ENCODE measurements around the gene APRT. TPM values are rescaled to one million over a fixed set of nuclear protein-coding genes. Genes with fewer than 3 reads are reported as not detected.

Gene APRT
- total and polyA plus RNA-seq, 9 of the 15 experiments (the other 6 are each of a cell fraction or from before 2014, with no cell fraction given) = 41.7 to 409 (median 146) TPM

DNA sequence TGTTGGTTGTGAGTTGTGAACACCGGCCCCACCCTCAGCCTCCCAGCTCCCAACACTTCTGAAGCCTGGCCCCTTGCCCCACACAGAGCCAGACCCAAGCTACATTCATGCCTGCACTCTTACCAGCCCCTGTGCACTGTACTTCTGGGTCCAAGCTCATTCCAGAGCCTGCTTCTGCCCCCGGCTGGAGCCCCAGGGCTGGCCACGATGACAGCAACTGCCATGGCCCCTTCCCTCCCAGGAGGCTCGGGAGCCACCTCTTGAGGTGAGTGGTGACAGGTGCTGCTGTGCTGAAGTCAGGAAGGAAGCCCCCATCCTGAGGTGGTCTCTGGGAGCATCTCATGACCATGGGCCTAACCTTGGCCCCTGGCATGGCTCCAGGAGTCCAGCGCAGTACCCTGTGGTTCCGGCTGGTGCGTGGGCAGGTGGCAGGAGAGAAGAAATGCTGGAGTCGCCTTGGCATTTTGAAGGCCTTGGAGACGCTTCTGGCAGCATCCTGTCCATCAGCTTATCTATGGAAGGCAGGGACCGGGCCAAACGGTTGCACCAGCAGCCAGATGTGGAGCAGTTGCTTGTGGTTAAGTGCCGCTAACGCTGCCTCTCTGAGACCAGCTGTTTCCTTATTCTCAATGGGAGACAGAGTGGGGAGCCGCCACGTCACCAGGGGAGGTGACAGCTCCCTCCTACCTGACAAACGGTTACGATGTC is 12.0 kb downstream of the APRT start (continued):
- TF ChIP-seq SETDB1 (IDR thresholded peaks at IDR 0.05; ENCODE audit: low read length) = no peak
- TF ChIP-seq, protein P1, sequence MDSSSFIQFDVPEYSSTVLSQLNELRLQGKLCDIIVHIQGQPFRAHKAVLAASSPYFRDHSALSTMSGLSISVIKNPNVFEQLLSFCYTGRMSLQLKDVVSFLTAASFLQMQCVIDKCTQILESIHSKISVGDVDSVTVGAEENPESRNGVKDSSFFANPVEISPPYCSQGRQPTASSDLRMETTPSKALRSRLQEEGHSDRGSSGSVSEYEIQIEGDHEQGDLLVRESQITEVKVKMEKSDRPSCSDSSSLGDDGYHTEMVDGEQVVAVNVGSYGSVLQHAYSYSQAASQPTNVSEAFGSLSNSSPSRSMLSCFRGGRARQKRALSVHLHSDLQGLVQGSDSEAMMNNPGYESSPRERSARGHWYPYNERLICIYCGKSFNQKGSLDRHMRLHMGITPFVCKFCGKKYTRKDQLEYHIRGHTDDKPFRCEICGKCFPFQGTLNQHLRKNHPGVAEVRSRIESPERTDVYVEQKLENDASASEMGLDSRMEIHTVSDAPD (CRISPR knock-in tag; IDR thresholded peaks at IDR 0.05) = no peak
- TF ChIP-seq MEF2A (IDR thresholded peaks at IDR 0.05; ENCODE audit: control insufficient read depth, low read depth, low read length) = peak; percentile 50; the same call in 1 of the 2 replicates
- TF ChIP-seq CREBBP (IDR thresholded peaks at IDR 0.05; ENCODE audit: low read depth, low read length) = no peak
- no peak for TF ChIP-seq ZNF274 (IDR thresholded peaks at IDR 0.05; ENCODE audit: borderline replicate concordance, low read depth, low read length)
- TF ChIP-seq, protein P2, sequence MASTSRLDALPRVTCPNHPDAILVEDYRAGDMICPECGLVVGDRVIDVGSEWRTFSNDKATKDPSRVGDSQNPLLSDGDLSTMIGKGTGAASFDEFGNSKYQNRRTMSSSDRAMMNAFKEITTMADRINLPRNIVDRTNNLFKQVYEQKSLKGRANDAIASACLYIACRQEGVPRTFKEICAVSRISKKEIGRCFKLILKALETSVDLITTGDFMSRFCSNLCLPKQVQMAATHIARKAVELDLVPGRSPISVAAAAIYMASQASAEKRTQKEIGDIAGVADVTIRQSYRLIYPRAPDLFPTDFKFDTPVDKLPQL (IDR thresholded peaks at IDR 0.05; ENCODE audit: extremely low read depth, insufficient read length) = no peak
- TF ChIP-seq WHSC1 (IDR thresholded peaks at IDR 0.05; ENCODE audit: low read length) = no peak
- TF ChIP-seq TCF7L2 (IDR thresholded peaks at IDR 0.05; ENCODE audit: low read depth, low read length) = no peak
- TF ChIP-seq ZBTB1 (CRISPR knock-in tag; IDR thresholded peaks at IDR 0.05; ENCODE audit: borderline replicate concordance, low read depth) = no peak
- TF ChIP-seq, protein P3, sequence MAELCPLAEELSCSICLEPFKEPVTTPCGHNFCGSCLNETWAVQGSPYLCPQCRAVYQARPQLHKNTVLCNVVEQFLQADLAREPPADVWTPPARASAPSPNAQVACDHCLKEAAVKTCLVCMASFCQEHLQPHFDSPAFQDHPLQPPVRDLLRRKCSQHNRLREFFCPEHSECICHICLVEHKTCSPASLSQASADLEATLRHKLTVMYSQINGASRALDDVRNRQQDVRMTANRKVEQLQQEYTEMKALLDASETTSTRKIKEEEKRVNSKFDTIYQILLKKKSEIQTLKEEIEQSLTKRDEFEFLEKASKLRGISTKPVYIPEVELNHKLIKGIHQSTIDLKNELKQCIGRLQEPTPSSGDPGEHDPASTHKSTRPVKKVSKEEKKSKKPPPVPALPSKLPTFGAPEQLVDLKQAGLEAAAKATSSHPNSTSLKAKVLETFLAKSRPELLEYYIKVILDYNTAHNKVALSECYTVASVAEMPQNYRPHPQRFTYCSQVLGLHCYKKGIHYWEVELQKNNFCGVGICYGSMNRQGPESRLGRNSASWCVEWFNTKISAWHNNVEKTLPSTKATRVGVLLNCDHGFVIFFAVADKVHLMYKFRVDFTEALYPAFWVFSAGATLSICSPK (IDR thresholded peaks at IDR 0.05; ENCODE audit: borderline replicate concordance) = no peak
- TF ChIP-seq, protein P4, sequence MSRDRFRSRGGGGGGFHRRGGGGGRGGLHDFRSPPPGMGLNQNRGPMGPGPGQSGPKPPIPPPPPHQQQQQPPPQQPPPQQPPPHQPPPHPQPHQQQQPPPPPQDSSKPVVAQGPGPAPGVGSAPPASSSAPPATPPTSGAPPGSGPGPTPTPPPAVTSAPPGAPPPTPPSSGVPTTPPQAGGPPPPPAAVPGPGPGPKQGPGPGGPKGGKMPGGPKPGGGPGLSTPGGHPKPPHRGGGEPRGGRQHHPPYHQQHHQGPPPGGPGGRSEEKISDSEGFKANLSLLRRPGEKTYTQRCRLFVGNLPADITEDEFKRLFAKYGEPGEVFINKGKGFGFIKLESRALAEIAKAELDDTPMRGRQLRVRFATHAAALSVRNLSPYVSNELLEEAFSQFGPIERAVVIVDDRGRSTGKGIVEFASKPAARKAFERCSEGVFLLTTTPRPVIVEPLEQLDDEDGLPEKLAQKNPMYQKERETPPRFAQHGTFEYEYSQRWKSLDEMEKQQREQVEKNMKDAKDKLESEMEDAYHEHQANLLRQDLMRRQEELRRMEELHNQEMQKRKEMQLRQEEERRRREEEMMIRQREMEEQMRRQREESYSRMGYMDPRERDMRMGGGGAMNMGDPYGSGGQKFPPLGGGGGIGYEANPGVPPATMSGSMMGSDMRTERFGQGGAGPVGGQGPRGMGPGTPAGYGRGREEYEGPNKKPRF (IDR thresholded peaks at IDR 0.05; ENCODE audit: low read depth, low read length) = no peak
- TF ChIP-seq BCOR (IDR thresholded peaks at IDR 0.05) = peak; percentile 25; the same call in 1 of the 2 replicates
- TF ChIP-seq ZNF830 (CRISPR knock-in tag; IDR thresholded peaks at IDR 0.05) = no peak
- no peak for TF ChIP-seq HCFC1 (IDR thresholded peaks at IDR 0.05; ENCODE audit: low read depth, low read length)
- TF ChIP-seq PHF20 (IDR thresholded peaks at IDR 0.05; ENCODE audit: partially characterized antibody) = no peak
- no peak for TF ChIP-seq MAFK (IDR thresholded peaks at IDR 0.05; ENCODE audit: low read length)
- no peak for TF ChIP-seq HOXB6 (CRISPR knock-in tag; IDR thresholded peaks at IDR 0.05; ENCODE audit: borderline replicate concordance)
- no peak for TF ChIP-seq HSF4 (CRISPR knock-in tag; IDR thresholded peaks at IDR 0.05; ENCODE audit: borderline replicate concordance)
- TF ChIP-seq CBFA2T3 (IDR thresholded peaks at IDR 0.05) = peak; percentile 97
- TF ChIP-seq KLF10 (CRISPR knock-in tag; IDR thresholded peaks at IDR 0.05) = no peak
- no peak for TF ChIP-seq CBX2 (IDR thresholded peaks at IDR 0.05; ENCODE audit: insufficient read depth, low read length, poor library complexity, severe bottlenecking)
- peak; percentile 72; the same call in 1 of the 2 replicates for TF ChIP-seq ZNF583 (CRISPR knock-in tag; IDR thresholded peaks at IDR 0.05)
- 0 out of 2 replicates have a peak, but pooled peaks have one; percentile 23 for TF ChIP-seq TCF7 (IDR thresholded peaks at IDR 0.05; ENCODE audit: borderline replicate concordance)
- TF ChIP-seq ILK (tag; IDR thresholded peaks at IDR 0.05; ENCODE audit: borderline replicate concordance, low read depth) = no peak
